Heart left ventricle (tissue), 13 donors: ENCODE data around the gene GNAO1.

Source experiments
- POLR2A ChIP-seq, 2 donors: fragments of 450-650 bp; IDR thresholded peaks; one replicate each; pipeline ENCODE4 v1.6.1; 2017; ENCODE audit warnings: antibody characterized with exemption in 2 of 2, mild to moderate bottlenecking in 2 of 2, moderate library complexity in 2 of 2
- TF ChIP-seq, protein P1 (sequence below), 12 donors: fragments of 200-600 bp; sonication (generic) in 4 of 12; IDR thresholded peaks; one replicate each; pipeline versions ENCODE4 v1.5.0 to v1.8.0; 2018 to 2022; ENCODE audit warnings: antibody characterized with exemption in 12 of 12, mild to moderate bottlenecking in 5 of 12
- donor health status: ischemic (EF 13 %, LVEDD 7.1; RV severe dilation, severe dysfunction).
- donor health status: DM: no; HTN: yes; CAD: no.
- donor health status: DM: no; HTN: no; CAD: no.
- donor health status: ischemic (EF 25% LVEDD 6.9; RV normal size, moderate dysfunction).
- donor health status: ischemic (EF 25% LVEDD 5.7; RV mildly dilated, moderate dysfunction).
- donor health status: ischemic (EF 35%, LVEDD 5.7; RV mildly dilated, moderate dysfunction).
- donor health status: nonischemic (EF 11% LVEDD 7.7; RV severe dilation, severe dysfunction).
- donor health status: DM: yes; HTN: yes; CAD: no.
- donor health status: PGD.
- donor health status: ischemic (EF 29% LVEDD 5.4; RV normal size, mild dysfunction).
- donor health status: nonischemic (EF 23%, LVEDD 6.1; RV moderate dilation, normal function).

DNA sequence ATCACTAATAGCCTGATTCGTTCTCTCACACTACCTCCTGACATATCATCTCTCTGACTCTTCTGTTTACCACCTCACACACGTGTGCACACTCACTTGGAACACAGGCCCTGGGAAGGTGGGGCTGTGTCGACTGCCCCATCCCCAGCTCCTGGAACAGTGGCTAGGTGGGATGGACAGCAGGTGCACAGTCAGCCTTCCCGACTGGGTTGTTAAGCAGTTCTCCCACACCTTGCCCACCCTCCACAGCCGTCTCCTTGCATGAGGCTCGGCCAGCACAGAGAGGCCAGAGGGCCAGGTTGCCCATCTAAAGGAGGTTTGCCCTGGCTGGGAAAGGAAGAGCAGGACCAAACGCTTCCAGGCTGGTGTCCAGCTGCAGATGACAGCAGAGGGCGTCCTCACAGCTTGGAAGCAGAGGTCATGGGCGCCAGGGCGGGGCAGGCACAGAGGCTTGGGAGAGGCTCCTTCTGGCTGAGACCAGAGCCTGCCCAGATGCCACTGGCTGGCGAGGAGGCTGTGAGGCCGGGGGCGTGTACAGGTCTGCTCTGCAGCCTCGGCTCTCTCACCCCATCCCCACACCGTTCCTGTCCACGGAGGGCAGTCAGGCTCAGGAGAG lies 141.3 kb downstream of the GNAO1 start:
- TF ChIP-seq, protein P1, sequence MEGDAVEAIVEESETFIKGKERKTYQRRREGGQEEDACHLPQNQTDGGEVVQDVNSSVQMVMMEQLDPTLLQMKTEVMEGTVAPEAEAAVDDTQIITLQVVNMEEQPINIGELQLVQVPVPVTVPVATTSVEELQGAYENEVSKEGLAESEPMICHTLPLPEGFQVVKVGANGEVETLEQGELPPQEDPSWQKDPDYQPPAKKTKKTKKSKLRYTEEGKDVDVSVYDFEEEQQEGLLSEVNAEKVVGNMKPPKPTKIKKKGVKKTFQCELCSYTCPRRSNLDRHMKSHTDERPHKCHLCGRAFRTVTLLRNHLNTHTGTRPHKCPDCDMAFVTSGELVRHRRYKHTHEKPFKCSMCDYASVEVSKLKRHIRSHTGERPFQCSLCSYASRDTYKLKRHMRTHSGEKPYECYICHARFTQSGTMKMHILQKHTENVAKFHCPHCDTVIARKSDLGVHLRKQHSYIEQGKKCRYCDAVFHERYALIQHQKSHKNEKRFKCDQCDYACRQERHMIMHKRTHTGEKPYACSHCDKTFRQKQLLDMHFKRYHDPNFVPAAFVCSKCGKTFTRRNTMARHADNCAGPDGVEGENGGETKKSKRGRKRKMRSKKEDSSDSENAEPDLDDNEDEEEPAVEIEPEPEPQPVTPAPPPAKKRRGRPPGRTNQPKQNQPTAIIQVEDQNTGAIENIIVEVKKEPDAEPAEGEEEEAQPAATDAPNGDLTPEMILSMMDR (IDR thresholded peaks at IDR 0.05) = peak in 9 of 12 donors; percentile 6 to 54 (median 32)
- no peak for TF ChIP-seq POLR2A (IDR thresholded peaks at IDR 0.05)
